ENCODE data around the gene C1orf216.
"Not testable (repeated sequence)": the region's sequence is repeated elsewhere in the genome, so short reads cannot be mapped to it uniquely, and the experiment has no call there.

C1orf216 gene

DNA sequence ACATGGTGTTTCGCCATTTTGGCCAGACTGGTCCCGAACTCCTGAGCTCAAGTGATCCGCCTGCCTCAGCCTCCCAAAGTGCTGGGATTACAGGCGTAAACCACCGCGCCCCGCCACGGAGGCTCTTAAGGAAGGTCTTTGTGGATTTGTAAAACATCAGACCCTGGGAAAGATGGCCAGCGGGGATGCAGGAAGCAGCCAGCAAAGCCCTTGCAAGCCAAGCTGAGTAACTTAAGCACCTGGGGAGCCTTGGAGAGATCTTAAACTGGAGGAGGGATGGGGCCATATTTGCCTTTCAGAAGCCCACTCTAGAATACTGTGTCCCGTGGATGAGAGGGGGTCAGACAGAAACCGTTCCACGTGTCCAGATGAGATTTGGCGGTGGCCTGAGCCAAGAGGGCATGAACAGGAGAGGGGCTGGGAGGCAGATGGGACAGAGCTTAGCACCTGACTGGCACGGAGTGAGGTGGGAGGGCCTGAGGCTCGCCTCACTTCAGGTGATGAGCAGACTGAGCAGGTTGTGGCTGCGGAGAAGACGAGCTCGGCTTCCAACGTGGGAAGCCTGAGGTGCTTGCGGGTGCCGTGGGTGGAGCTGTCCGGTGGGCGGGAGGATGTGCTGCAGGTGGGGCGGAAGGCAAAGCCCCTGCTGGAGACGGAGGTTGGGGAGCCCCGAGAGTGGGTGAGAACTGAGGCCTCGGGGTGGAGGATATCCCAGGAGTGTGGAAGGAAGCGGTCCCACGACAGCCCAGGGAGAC is 11.7 kb downstream of the C1orf216 start:
- peak; percentile 13 for DNase-seq

GRCh38 chr1:35702508-35702907 is 16.2 kb downstream of the C1orf216 start:
- no peak for DNase-seq

- not testable (repeated sequence) for DNase-seq
Observed at GRCh38 chr1:35699152-35699551, 19.5 kb downstream of the C1orf216 start.

DNA sequence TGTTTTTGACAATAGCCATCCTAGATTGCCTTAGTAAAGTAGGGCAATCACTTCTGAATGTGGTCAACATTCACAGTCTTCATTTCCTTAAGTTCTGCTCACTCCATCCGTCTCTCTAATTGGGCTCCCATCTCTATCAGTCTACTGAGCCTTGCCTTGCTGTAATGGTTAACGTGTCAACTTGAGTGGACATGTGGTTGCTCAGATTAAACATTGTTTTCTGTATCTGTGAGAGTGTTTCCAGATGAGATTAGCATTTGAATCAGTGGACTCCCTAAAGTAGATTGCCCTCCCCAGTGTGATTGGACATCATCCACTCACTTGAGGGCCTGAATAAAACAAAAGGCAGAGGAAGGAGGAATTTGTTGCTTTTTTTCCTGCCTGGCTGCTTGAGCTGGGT is 26.4 kb downstream of the C1orf216 start:
- no peak for DNase-seq

DNA sequence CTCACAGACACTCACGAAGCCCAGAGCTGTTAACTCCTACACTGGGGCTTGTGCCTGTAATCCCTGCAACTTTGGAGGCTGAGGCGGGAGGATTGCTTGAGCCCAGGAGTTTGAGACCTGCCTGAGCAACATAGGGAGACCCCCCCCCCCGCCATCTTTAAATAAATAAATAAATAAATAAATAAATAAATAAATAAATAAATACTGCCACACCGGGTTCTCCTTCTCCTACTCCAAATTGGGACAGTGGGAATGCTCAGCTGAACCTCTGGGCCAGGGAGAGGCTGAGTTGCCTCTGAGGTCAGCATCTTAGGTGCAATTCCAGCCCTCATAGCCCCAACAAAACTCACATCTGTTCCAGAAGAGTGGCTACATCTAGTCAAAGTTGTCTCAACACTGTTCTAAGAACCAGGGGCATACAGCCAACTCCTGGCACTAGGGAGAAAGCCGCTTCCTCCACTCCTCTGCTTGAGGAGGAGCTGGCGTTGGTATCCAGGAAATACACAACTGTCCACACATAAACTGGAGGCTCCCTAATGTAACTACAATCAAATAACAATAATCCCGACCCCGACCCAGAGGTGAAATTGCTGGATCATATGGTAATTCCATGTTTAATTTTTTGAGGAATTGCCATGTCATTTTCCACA is 27.0 kb downstream of the C1orf216 start:
- no peak for DNase-seq

- DNase-seq = no peak
Observed at GRCh38 chr1:35691080-35691479, 27.6 kb downstream of the C1orf216 start.

DNA sequence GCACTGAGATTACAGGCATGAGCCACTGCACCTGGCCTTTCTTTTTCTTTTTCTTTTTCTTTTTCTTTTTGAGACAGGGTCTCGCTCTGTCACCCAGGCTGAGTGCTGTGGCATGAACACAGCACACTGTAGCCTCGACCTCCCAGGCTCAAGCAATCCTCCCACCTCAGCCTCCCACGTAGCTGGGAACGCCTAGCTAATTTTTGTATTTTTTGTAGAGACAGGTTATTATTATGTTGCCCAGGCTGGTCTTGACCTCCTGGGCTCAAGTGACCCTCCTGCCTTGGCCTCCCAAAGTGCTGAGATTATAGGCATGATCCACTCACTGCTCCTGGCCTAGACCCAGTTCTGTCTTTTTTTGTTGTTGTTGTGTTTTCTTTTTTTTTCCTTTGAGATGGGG is 28.6 kb downstream of the C1orf216 start:
- not testable (repeated sequence) for DNase-seq

- DNase-seq = no peak
Observed at GRCh38 chr1:35688161-35688560, 30.5 kb downstream of the C1orf216 start.

- no peak for DNase-seq
Observed at GRCh38 chr1:35683012-35683411, 35.7 kb downstream of the C1orf216 start.

GRCh38 chr1:35680271-35680670 is 38.4 kb downstream of the C1orf216 start:
- DNase-seq = no peak

DNA sequence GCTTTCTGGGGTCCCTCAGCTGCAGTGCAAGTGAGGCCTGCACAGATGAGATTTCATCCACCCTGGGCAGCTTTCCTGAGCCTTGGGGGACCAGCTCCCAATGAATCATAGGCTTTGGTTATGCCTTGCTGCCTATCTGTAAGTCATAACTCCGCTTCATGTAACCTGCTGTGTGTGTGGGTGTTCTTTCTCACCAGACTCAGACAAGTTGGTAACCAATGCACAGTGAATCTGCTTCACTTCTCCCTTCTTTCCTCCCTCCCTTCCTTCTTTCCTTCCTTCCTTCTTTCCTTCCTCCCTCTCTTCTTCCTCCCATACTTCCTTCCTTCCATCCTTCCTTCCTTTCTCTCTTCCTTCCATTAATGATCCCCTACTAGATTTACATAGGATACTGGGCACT is 42.9 kb downstream of the C1orf216 start:
- no peak for DNase-seq

- no peak for DNase-seq
Observed at GRCh38 chr1:35674111-35674510, 44.6 kb downstream of the C1orf216 start.

- no peak for DNase-seq
Observed at GRCh38 chr1:35672116-35672515, 46.6 kb downstream of the C1orf216 start.

DNA sequence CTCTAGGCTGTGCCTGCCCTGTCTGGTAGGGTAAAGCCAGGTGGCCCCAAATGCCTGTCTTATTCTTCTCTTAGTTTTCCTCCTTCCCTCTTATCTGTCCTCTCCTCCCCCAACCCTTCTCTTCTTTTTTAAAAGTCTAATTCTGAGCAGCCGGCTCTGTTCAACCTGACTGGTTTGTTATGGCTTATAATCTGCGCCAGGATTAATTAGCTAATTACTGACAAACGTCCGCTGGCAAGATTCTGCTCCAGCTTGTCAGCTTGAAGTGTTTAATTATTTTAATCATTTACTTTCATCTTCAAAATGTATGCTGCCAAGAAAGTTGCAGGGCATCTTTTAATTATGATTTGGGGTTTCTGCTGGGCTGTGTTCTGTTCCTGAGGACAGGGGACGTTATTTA is 50.2 kb downstream of the C1orf216 start:
- DNase-seq = no peak

DNA sequence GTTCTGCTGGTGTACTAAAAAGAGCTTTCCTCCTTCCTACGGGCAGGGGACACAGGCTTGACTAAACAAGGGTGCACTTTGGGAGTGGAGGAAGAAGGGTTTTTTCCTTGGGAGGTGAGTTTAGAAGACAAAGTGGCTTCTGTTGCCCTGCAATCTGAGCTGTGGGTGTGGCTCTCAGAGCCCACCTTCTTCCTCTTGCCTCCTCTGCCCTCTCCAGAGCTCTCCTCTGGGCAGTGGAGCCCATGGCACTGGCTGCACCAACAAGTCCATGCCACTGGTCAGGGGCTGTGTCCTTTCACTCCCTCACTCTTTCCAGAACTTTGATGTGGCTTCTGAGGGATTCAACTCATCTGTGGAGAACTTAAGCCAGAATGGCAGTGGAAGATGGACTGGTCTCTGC is 51.8 kb downstream of the C1orf216 start:
- DNase-seq = no peak

- DNase-seq = no peak
Observed at GRCh38 chr1:35666216-35666615, 52.5 kb downstream of the C1orf216 start.
